T-helper 1 cell treated with Interleukin-12 subunit alpha and Interleukin-12 subunit beta and Interleukin-4 antibody, amounts not matched to agents 30 ng/mL and 1 ng/mL, for 36 hours (primary cell): ENCODE measurements around the gene STH. TPM values are rescaled to one million over a fixed set of nuclear protein-coding genes. Genes with fewer than 3 reads are reported as not detected.

Experiments
- intact Hi-C: fragments of 100-400 bp; cut with micrococcal nuclease; formaldehyde crosslinking; loops from one replicate; pipeline ENCODE4 v1.15.1; 2024
- total RNA-seq: library from RNA; stranded (reverse); gene quantifications from 2 replicates; pipeline ENCODE4 v1.2.3, GENCODE V29; 2022

Gene STH
- total RNA-seq, 1 donor from 2014 or later, result not detected

DNA sequence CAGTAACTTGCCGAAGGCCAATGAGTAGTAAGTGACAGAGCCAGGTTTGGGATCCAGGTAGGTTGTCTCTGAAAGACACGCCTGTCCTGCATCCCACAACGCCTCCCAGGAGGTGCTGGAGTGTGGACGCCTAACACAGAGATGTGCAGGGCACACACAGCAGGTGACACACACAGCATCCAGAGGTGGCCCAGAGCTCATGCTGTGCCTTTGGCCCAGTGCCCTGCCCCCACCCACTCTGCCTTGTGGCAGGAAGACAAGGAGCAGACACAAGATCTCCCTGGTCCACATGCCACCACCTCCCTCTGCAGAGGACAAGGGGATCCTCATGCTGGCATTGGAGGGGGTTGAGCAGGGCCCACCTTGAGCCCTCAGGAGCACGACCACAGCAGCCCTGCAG, 14.7 kb upstream of the STH start:
- intact Hi-C loops, result no loop called here

DNA sequence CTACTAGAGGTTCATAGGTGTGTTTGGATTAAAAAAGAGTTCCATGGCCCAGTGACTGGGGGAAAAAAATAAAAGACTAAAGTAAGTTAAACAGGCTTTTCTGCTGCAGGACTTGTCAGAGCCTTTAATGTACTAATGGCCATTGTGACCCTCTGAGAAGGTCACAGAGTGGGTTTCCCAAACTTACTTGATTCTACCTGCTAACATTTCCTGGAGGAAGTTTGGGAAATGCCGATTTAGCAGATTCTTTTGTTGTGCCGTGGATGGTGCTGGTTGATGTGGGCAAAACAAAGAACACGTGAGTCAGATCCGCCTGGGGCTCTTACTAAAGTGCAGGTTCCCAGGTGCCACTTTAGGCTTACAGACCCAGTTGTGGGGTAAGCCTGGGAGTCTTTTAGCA, 13.6 kb upstream of the STH start:
- intact Hi-C loops, result no loop called here

GRCh38 chr17:45986056-45986455, 13.0 kb upstream of the STH start:
- intact Hi-C loops, result no loop called here

DNA sequence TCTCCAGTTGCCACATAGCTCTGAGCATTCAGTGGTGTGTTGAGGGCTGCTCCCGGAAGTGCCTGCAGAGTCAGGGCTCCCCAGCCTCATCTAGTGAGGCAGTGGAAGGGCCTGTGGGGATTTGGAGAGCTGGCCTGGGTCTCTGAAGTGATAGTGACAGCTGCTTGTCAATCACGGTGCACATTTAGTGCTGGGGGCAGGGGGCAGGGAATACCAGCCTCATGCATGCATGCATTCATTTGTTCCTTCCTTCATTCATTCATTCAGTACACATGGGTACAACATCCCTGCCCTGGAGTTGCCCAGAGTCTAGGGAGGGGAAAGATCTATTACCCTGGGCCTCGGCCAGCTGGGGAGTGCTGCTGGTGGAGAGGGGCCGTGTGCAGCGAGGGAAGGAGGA, 11.3 kb upstream of the STH start:
- intact Hi-C loops, result no loop called here

DNA sequence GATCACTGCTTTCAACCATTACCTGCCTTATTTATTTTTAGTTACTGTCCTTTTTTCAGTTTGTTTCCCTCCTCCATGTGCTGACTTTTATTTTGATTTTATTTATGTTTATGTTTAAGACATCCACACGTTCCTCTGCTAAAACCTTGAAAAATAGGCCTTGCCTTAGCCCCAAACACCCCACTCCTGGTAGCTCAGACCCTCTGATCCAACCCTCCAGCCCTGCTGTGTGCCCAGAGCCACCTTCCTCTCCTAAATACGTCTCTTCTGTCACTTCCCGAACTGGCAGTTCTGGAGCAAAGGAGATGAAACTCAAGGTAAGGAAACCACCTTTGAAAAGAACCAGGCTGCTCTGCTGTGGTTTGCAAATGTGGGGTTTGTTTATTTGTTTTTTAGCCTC, 9.3 kb upstream of the STH start:
- intact Hi-C loops, result no loop called here

- intact Hi-C loops, result no loop called here
Measured at GRCh38 chr17:45990886-45991285, 8.2 kb upstream of the STH start.

DNA sequence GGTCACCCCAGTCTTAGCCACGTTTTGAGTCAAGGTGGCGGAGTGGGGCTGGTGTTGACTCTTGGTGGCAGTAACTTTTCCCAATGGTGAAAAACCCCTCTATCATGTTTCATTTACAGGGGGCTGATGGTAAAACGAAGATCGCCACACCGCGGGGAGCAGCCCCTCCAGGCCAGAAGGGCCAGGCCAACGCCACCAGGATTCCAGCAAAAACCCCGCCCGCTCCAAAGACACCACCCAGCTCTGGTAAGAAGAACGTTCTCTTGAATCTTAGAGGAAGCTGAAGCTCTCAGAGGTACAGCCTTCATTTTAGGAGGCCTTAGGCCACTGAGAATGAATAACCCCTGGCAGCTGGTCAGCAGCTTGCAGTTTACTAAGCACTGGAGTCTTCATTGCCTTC, 7.7 kb upstream of the STH start:
- intact Hi-C loops, result no loop called here

DNA sequence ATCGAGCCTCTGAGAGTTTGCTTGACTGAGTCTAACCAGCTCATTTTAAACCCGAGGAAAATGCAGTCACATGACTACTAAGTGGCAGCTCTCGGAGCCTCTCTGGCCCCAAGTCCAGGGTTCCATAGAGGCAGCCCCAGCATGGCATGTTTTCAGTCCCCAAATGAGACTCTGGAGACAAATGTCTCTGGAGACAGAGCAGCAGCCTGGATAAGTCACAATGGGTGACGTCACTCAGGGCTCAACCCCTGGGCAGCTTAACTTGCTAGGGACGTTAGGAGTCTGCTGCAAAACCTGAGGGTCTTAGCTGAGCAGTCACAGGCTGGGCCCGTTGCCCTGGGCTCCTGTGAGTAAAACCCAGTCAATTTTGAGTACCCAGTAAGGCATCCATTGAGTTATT, 6.9 kb upstream of the STH start:
- intact Hi-C loops, result no loop called here

- intact Hi-C loops, result no loop called here
Measured at GRCh38 chr17:45992904-45993303, 6.1 kb upstream of the STH start.

DNA sequence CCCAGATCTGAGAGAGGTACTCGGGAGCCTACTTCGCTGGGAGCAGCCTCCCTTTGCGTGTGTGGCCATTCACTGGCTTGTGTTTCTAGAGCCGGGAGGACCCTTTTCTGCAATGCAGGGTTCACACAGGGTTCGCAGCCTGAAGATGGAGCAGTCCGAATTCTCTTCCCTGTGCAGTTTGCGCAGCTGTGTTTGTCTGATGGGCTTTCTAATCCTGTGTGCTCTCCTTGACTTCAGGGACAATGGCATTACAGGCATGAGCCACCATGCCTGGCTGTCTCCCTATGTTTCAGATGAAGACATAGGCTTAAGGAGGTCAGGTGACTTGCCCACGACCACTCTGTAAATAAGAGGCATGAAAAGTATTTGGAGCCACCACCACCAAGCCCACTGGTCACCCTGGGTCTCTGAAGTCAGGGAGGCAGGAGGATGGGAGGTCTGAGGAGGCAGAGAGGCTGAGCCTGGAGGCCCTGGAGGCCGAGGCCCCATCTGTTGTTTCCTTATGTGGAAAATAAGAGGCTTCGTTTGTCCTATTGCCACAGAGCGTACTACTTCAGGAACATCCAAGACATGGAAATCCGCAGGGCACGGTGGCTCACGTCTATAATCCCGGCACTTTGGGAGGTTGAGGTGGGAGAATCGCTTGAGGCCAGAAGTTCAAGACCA, 5.0 kb upstream of the STH start:
- intact Hi-C loops, result no loop called here

- intact Hi-C loops, result no loop called here
Measured at GRCh38 chr17:45994987-45995386, 4.1 kb upstream of the STH start.

GRCh38 chr17:45995627-45996270, 3.3 kb upstream of the STH start:
- intact Hi-C loops, result no loop called here

DNA sequence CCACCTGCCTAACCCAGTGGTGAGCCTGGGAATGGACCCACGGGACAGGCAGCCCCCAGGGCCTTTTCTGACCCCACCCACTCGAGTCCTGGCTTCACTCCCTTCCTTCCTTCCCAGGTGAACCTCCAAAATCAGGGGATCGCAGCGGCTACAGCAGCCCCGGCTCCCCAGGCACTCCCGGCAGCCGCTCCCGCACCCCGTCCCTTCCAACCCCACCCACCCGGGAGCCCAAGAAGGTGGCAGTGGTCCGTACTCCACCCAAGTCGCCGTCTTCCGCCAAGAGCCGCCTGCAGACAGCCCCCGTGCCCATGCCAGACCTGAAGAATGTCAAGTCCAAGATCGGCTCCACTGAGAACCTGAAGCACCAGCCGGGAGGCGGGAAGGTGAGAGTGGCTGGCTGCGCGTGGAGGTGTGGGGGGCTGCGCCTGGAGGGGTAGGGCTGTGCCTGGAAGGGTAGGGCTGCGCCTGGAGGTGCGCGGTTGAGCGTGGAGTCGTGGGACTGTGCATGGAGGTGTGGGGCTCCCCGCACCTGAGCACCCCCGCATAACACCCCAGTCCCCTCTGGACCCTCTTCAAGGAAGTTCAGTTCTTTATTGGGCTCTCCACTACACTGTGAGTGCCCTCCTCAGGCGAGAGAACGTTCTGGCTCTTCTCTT, 2.6 kb upstream of the STH start:
- intact Hi-C loops, result no loop called here

DNA sequence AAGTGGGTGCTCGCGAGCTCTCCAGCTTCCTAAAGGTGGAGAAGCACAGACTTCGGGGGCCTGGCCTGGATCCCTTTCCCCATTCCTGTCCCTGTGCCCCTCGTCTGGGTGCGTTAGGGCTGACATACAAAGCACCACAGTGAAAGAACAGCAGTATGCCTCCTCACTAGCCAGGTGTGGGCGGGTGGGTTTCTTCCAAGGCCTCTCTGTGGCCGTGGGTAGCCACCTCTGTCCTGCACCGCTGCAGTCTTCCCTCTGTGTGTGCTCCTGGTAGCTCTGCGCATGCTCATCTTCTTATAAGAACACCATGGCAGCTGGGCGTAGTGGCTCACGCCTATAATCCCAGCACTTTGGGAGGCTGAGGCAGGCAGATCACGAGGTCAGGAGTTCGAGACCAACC, 1.9 kb upstream of the STH start:
- intact Hi-C loops, result no loop called here

DNA sequence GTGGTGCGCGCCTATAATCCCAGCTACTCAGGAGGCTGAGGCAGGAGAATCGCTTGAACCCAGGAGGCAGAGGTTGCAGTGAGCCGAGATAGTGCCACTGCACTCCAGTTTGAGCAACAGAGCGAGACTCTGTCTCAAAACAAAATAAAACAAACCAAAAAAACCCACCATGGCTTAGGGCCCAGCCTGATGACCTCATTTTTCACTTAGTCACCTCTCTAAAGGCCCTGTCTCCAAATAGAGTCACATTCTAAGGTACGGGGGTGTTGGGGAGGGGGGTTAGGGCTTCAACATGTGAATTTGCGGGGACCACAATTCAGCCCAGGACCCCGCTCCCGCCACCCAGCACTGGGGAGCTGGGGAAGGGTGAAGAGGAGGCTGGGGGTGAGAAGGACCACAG, 1.4 kb upstream of the STH start:
- intact Hi-C loops, result no loop called here

DNA sequence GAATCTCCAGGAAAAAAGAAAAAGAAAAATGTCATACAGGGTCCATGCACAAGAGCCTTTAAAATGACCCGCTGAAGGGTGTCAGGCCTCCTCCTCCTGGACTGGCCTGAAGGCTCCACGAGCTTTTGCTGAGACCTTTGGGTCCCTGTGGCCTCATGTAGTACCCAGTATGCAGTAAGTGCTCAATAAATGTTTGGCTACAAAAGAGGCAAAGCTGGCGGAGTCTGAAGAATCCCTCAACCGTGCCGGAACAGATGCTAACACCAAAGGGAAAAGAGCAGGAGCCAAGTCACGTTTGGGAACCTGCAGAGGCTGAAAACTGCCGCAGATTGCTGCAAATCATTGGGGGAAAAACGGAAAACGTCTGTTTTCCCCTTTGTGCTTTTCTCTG, 845 bp downstream of the STH start:
- intact Hi-C loops, result loop anchor here (5.0 kb wide), 2 partner anchors 267 to 832 kb away; no protein-coding TSS in a partner anchor

GRCh38 chr17:46000292-46000691, 1.2 kb downstream of the STH start:
- intact Hi-C loops, result loop anchor here (5.0 kb wide), 2 partner anchors 267 to 832 kb away; no protein-coding TSS in a partner anchor

- intact Hi-C loops, result loop anchor here (5.0 kb wide), 2 partner anchors 267 to 832 kb away; no protein-coding TSS in a partner anchor
Measured at GRCh38 chr17:46000757-46001156, 1.7 kb downstream of the STH start.

DNA sequence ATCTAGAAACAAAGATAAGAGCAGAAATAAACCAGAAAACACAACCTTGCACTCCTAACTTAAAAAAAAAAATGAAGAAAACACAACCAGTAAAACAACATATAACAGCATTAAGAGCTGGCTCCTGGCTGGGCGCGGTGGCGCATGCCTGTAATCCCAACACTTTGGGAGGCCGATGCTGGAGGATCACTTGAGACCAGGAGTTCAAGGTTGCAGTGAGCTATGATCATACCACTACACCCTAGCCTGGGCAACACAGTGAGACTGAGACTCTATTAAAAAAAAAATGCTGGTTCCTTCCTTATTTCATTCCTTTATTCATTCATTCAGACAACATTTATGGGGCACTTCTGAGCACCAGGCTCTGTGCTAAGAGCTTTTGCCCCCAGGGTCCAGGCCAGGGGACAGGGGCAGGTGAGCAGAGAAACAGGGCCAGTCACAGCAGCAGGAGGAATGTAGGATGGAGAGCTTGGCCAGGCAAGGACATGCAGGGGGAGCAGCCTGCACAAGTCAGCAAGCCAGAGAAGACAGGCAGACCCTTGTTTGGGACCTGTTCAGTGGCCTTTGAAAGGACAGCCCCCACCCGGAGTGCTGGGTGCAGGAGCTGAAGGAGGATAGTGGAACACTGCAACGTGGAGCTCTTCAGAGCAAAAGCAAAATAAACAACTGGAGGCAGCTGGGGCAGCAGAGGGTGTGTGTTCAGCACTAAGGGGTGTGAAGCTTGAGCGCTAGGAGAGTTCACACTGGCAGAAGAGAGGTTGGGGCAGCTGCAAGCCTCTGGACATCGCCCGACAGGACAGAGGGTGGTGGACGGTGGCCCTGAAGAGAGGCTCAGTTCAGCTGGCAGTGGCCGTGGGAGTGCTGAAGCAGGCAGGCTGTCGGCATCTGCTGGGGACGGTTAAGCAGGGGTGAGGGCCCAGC, 2.6 kb downstream of the STH start:
- intact Hi-C loops, result loop anchor here (1.0 to 5.0 kb wide), 9 partner anchors 19 to 831 kb away; no protein-coding TSS in a partner anchor

- intact Hi-C loops, result loop anchor here (1.0 to 5.0 kb wide), 9 partner anchors 18 to 830 kb away; no protein-coding TSS in a partner anchor
Measured at GRCh38 chr17:46002311-46002972, 3.4 kb downstream of the STH start.

- intact Hi-C loops, result loop anchor here (1.0 to 5.0 kb wide), 9 partner anchors 17 to 829 kb away; no protein-coding TSS in a partner anchor
Measured at GRCh38 chr17:46002973-46003316, 3.9 kb downstream of the STH start.
